ENCODE data around the gene CBX3. TPM values are rescaled to one million over a fixed set of nuclear protein-coding genes. Genes with fewer than 3 reads are reported as not detected.

CBX3 gene
- total and polyA plus RNA-seq, 8 donors = 92.2 to 313 (median 273) TPM

- no peak overlapping the region for H3K27ac ChIP-seq
- peaks cover 0 to 31% of the 10 kb centered on the region in 2 donors for H3K4me1 ChIP-seq
- H3K9me3 ChIP-seq = no peaks in the 10 kb centered on the region
- no peaks in the 10 kb centered on the region for H3K27me3 ChIP-seq
- no peak for DNase-seq
- intact Hi-C loops (cut with DNase I) = no loop called here
- peaks cover 0 to 72% of the 10 kb centered on the region in 2 donors for H3K36me3 ChIP-seq
- TF ChIP-seq, protein P1, sequence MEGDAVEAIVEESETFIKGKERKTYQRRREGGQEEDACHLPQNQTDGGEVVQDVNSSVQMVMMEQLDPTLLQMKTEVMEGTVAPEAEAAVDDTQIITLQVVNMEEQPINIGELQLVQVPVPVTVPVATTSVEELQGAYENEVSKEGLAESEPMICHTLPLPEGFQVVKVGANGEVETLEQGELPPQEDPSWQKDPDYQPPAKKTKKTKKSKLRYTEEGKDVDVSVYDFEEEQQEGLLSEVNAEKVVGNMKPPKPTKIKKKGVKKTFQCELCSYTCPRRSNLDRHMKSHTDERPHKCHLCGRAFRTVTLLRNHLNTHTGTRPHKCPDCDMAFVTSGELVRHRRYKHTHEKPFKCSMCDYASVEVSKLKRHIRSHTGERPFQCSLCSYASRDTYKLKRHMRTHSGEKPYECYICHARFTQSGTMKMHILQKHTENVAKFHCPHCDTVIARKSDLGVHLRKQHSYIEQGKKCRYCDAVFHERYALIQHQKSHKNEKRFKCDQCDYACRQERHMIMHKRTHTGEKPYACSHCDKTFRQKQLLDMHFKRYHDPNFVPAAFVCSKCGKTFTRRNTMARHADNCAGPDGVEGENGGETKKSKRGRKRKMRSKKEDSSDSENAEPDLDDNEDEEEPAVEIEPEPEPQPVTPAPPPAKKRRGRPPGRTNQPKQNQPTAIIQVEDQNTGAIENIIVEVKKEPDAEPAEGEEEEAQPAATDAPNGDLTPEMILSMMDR (IDR thresholded peaks at IDR 0.05) = no peak
- H3K4me3 ChIP-seq = no peak overlapping the region
- no peak for ATAC-seq
Measured at GRCh38 chr7:26186364-26187311, 14.9 kb upstream of the CBX3 start.

DNA sequence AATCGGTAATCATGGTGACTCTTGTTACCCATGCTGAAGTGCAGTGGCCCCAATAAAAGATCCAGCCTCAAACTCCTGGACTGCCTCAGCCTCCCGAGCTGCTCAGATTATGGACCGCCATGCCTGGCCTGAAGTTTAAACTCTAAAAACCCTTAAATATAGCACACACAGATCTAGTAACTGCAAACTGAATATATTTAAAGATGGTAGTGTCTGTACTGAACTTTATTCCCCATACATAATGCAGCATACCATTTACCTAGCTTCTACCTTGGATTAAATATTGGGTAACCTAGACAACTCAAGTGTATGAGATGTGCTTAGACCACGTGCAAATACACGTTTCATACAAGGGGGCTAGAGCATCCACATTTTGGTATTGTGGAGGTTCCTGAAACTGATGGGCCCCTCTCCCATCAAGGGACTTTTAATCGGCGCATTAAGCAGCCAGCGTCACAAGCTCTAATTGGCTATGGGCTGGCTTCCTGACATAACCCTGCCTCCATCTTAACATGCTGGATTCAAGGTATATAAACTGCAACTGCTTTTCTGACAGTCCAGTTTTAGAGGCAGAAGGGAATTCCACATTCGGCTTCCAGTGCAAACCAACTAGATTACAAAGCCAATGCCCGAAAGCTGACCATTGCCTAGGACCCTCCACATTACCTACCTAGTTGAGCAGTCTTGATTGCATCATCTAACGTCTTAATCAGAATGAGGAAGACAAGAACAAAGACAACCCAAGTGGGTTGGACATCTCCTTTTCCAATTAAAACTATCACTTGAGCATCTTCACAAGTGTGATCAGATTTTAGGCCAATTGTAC is 14.0 kb upstream of the CBX3 start:
- Histone ChIP-seq H3K4me3 (no peak overlapping the region), H3K27me3 (no peaks in the 10 kb centered on the region), H3K4me1 (peaks cover 0 to 41% of the 10 kb centered on the region in 2 donors), H3K36me3 (peaks cover 0 to 82% of the 10 kb centered on the region in 2 donors), H3K27ac (no peak overlapping the region), H3K9me3 (no peaks in the 10 kb centered on the region)
- peak; percentile 8 for ATAC-seq
- TF ChIP-seq, protein P1 (IDR thresholded peaks at IDR 0.05) = no peak
- intact Hi-C loops (cut with DNase I) = no loop called here
- DNase-seq = no peak

DNA sequence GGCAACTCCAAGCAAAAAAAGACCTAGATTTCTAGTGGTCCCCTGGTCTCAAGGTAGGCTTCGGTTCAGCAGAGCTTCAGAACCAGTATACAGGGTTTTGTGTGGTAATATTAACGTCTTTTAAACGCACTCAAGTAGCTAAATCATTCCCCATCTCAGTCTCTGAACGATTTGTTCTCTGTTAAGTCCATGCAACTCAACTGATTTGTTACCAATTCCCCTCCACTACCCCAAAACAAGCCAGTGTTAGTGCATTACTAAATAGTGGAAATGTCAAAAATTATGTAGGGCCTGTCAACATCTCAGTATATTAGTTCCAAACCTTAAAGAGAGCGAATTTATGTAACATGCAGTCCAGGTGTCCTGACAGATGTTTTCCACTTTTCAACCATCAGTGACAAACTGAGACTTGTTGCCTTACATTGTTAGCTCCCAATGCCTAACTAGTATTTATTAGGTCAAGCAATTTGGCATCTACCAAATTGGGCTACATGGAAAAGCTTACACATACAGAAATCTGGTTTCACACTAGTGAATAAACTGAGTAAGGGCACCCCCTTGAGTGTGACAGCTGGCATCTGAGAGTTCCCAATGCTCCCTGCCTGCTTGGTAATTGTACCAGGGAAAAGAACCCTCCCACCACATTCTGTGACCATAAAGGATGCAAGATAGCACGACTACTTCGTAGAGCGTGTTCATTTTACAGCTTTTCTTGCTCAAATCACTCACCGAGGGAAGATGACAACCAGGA is 13.2 kb upstream of the CBX3 start:
- TF ChIP-seq, protein P1 (IDR thresholded peaks at IDR 0.05) = no peak

GRCh38 chr7:26188957-26189541 is 12.5 kb upstream of the CBX3 start:
- Histone ChIP-seq H3K36me3 (peaks cover 0 to 96% of the 10 kb centered on the region in 2 donors), H3K27me3 (no peaks in the 10 kb centered on the region), H3K4me3 (no peak overlapping the region), H3K27ac (no peak overlapping the region), H3K9me3 (no peaks in the 10 kb centered on the region), H3K4me1 (peaks cover 11 to 55% of the 10 kb centered on the region in 2 donors)
- TF ChIP-seq, protein P1 (IDR thresholded peaks at IDR 0.05) = no peak
- intact Hi-C loops (cut with DNase I) = no loop called here
- ATAC-seq = no peak
- DNase-seq = no peak

More for the DNA sequence above, 13.2 kb upstream of the CBX3 start:
- no peak overlapping the region for H3K27ac ChIP-seq
- H3K36me3 ChIP-seq = peaks cover 0 to 90% of the 10 kb centered on the region in 2 donors
- no peaks in the 10 kb centered on the region for H3K9me3 ChIP-seq
- no peak for ATAC-seq
- peaks cover 4 to 49% of the 10 kb centered on the region in 2 donors for H3K4me1 ChIP-seq
- no peak for DNase-seq
- H3K27me3 ChIP-seq = no peaks in the 10 kb centered on the region
- intact Hi-C loops (cut with DNase I) = no loop called here
- no peak overlapping the region for H3K4me3 ChIP-seq

Data from left lung (tissue), 10 donors.